ENCODE measurements around the gene ANK3.

- no peak for TF ChIP-seq CTCF (IDR thresholded peaks at IDR 0.05)
- no peak for TF ChIP-seq POLR2A (IDR thresholded peaks at IDR 0.05)
These were observed 227.0 kb downstream of the ANK3 start for GRCh38 chr10:60162631-60163030.

All from tibial nerve (tissue), 3 donors.